Measurements from ENCODE around the gene BRINP3.

BRINP3 gene

GRCh38 chr1:190177555-190177954 is 300.1 kb downstream of the BRINP3 start:
- TF ChIP-seq RAD21 (IDR thresholded peaks at IDR 0.05; ENCODE audit: low read depth) (no peak), YY1 (IDR thresholded peaks at IDR 0.05; ENCODE audit: low read depth) (no peak), EP300 (IDR thresholded peaks at IDR 0.05; ENCODE audit: borderline replicate concordance) (no peak), TEAD4 (IDR thresholded peaks at IDR 0.05) (no peak), CREB1 (IDR thresholded peaks at IDR 0.05; ENCODE audit: low read depth) (no peak), NFIC (IDR thresholded peaks at IDR 0.05) (no peak), TAF1 (IDR thresholded peaks at IDR 0.05; ENCODE audit: low read depth) (no peak), TCF12 (IDR thresholded peaks at IDR 0.05; ENCODE audit: low read depth) (no peak), FOXM1 (IDR thresholded peaks at IDR 0.05; ENCODE audit: borderline replicate concordance, low read depth) (no peak), EGR1 (IDR thresholded peaks at IDR 0.05) (no peak), CEBPB (IDR thresholded peaks at IDR 0.05) (no peak), ZBTB7A (IDR thresholded peaks at IDR 0.05; ENCODE audit: low read depth) (no peak), REST (IDR thresholded peaks at IDR 0.05; ENCODE audit: low read depth) (no peak)
- TF ChIP-seq, protein P1, sequence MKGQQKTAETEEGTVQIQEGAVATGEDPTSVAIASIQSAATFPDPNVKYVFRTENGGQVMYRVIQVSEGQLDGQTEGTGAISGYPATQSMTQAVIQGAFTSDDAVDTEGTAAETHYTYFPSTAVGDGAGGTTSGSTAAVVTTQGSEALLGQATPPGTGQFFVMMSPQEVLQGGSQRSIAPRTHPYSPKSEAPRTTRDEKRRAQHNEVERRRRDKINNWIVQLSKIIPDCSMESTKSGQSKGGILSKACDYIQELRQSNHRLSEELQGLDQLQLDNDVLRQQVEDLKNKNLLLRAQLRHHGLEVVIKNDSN (IDR thresholded peaks at IDR 0.05): no peak
- TF ChIP-seq, protein P2, sequence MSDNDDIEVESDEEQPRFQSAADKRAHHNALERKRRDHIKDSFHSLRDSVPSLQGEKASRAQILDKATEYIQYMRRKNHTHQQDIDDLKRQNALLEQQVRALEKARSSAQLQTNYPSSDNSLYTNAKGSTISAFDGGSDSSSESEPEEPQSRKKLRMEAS (IDR thresholded peaks at IDR 0.05): no peak

DNA sequence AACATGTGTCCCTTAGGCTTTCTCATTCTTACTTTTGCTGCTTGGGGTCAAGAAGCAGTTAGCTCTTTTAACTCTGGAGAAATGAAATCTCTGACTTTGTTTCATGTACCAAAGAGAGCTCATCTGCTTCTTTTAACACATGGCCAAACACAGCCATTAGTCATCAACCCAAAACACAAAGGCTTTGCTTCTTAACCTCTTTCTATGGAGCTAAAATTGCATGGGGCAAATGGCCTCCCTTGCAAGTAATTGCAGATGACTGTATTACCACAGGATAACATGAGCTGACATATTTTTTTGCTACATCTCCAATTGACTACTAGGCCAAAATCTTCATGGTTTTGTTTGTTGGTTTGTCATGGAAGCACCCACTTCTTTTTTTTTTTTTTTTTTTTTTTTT is 300.9 kb downstream of the BRINP3 start:
- no peak for TF ChIP-seq CEBPB (IDR thresholded peaks at IDR 0.05)
- TF ChIP-seq CREB1 (IDR thresholded peaks at IDR 0.05; ENCODE audit: low read depth): no peak
- TF ChIP-seq, protein P2 (IDR thresholded peaks at IDR 0.05): no peak
- no peak for TF ChIP-seq EGR1 (IDR thresholded peaks at IDR 0.05)
- no peak for TF ChIP-seq TCF12 (IDR thresholded peaks at IDR 0.05; ENCODE audit: low read depth)
- no peak for TF ChIP-seq TEAD4 (IDR thresholded peaks at IDR 0.05)

GRCh38 chr1:190175320-190175719 is 302.3 kb downstream of the BRINP3 start:
- no peak for TF ChIP-seq EGR1 (IDR thresholded peaks at IDR 0.05)
- TF ChIP-seq CEBPB (IDR thresholded peaks at IDR 0.05): no peak
- no peak for TF ChIP-seq TEAD4 (IDR thresholded peaks at IDR 0.05)
- TF ChIP-seq, protein P2 (IDR thresholded peaks at IDR 0.05): no peak
- TF ChIP-seq, protein P1 (IDR thresholded peaks at IDR 0.05): no peak
- no peak for TF ChIP-seq TCF12 (IDR thresholded peaks at IDR 0.05; ENCODE audit: low read depth)
- TF ChIP-seq TAF1 (IDR thresholded peaks at IDR 0.05; ENCODE audit: low read depth): no peak
- TF ChIP-seq ZBTB7A (IDR thresholded peaks at IDR 0.05; ENCODE audit: low read depth): no peak
- TF ChIP-seq RAD21 (IDR thresholded peaks at IDR 0.05; ENCODE audit: low read depth): no peak
- no peak for TF ChIP-seq YY1 (IDR thresholded peaks at IDR 0.05; ENCODE audit: low read depth)
- TF ChIP-seq FOXM1 (IDR thresholded peaks at IDR 0.05; ENCODE audit: borderline replicate concordance, low read depth): no peak
- TF ChIP-seq REST (IDR thresholded peaks at IDR 0.05; ENCODE audit: low read depth): no peak
- TF ChIP-seq EP300 (IDR thresholded peaks at IDR 0.05; ENCODE audit: borderline replicate concordance): no peak
- no peak for TF ChIP-seq NFIC (IDR thresholded peaks at IDR 0.05)
- no peak for TF ChIP-seq CREB1 (IDR thresholded peaks at IDR 0.05; ENCODE audit: low read depth)

DNA sequence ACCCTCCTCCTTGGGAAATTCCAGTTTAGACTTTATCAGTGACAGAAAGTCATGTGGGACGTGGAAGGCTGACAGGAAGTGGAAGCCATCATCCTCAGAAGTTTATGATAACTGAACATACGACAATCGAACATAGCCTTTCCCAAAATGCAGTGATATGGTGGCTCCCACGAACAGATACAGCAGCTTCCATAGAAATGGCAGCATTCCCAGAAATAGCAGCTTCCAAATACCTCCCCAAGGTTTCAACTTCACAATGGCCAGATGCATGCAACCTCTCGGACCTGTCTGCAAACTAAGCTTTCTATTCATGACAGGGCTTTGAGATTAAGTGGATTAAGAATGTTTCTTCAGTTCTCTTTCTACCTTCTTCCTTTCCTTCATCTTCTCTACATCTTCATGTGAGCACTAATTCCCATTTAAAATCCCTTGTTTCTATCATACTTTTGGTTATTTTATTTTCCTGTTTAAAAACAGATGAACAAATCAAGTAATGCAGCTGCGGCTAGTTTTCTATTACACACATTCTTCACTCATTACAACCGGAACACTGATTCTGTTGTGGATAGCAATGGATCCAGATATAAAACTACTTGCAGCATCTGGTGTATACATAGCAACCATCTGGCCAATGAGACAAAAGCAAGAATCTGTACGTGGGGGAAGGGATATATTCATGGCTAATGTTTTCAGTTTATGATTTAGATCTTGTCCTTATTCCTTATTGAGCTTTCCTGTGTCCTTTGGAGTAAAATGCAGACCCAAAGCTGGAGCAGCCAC is 304.8 kb downstream of the BRINP3 start:
- TF ChIP-seq ZBTB7A (IDR thresholded peaks at IDR 0.05; ENCODE audit: low read depth): no peak
- no peak for TF ChIP-seq CEBPB (IDR thresholded peaks at IDR 0.05)
- TF ChIP-seq TEAD4 (IDR thresholded peaks at IDR 0.05): no peak
- TF ChIP-seq NFIC (IDR thresholded peaks at IDR 0.05): no peak

GRCh38 chr1:190170321-190170720 is 307.3 kb downstream of the BRINP3 start:
- TF ChIP-seq TCF12 (IDR thresholded peaks at IDR 0.05; ENCODE audit: low read depth) (no peak), CREB1 (IDR thresholded peaks at IDR 0.05; ENCODE audit: low read depth) (no peak), TEAD4 (IDR thresholded peaks at IDR 0.05) (no peak), NFIC (IDR thresholded peaks at IDR 0.05) (no peak), YY1 (IDR thresholded peaks at IDR 0.05; ENCODE audit: low read depth) (no peak), FOXM1 (IDR thresholded peaks at IDR 0.05; ENCODE audit: borderline replicate concordance, low read depth) (no peak), ZBTB7A (IDR thresholded peaks at IDR 0.05; ENCODE audit: low read depth) (no peak), REST (IDR thresholded peaks at IDR 0.05; ENCODE audit: low read depth) (no peak), EP300 (IDR thresholded peaks at IDR 0.05; ENCODE audit: borderline replicate concordance) (no peak), EGR1 (IDR thresholded peaks at IDR 0.05) (no peak), RAD21 (IDR thresholded peaks at IDR 0.05; ENCODE audit: low read depth) (no peak), TAF1 (IDR thresholded peaks at IDR 0.05; ENCODE audit: low read depth) (no peak), CEBPB (IDR thresholded peaks at IDR 0.05) (no peak)
- TF ChIP-seq, protein P1 (IDR thresholded peaks at IDR 0.05): no peak
- TF ChIP-seq, protein P2 (IDR thresholded peaks at IDR 0.05): no peak

Measured in Ishikawa (cell line).